Vagina (tissue), 2 donors: Measurements from ENCODE around the gene CORO6. TPM values are rescaled to one million over a fixed set of nuclear protein-coding genes. Genes with fewer than 3 reads are reported as not detected.
A peak's percentile ranks its signal among the peaks of the same experiment; 100 is the strongest.

ENCODE experiments used
- DNase-seq, 2 donors: peaks; one replicate each; pipeline ENCODE4 v3.0.0-alpha.2; 2017; ENCODE audit errors: extremely low spot score in 2 of 2
- H3K27ac ChIP-seq: fragments of 200-600 bp; sonication (generic); one replicate; pipeline ENCODE4 v1.5.1; 2019
- H3K27me3 ChIP-seq: fragments of 200-600 bp; sonication (generic); one replicate; pipeline ENCODE4 v1.5.1; 2019
- H3K36me3 ChIP-seq, 2 donors: fragments of 200-600 bp; sonication (generic); one replicate each; pipeline ENCODE4 v1.5.1; 2017 to 2019
- H3K4me1 ChIP-seq: fragments of 200-600 bp; sonication (generic); one replicate; pipeline ENCODE4 v1.5.1; 2019
- H3K4me3 ChIP-seq, 2 donors: fragments of 200-600 bp; sonication (generic); 1 replicate in 1 of 2; 2 replicates in 1 of 2; pipeline ENCODE4 v1.5.1; 2016 to 2019
- H3K9me3 ChIP-seq: fragments of 200-600 bp; sonication (generic); one replicate; pipeline ENCODE4 v1.5.1; 2019
- POLR2A ChIP-seq, 2 donors: fragments of 450-650 bp; IDR thresholded peaks; one replicate each; pipeline ENCODE4 v1.6.1; 2017; ENCODE audit warnings: antibody characterized with exemption in 2 of 2, mild to moderate bottlenecking in 2 of 2, moderate library complexity in 2 of 2
- POLR2AphosphoS5 ChIP-seq, 2 donors: sonication (generic); formaldehyde crosslinking; IDR thresholded peaks; one replicate each; pipeline ENCODE4 v1.9.0; 2017; ENCODE audit warnings: antibody characterized with exemption in 2 of 2, mild to moderate bottlenecking in 2 of 2, low read depth in 1 of 2; ENCODE audit not compliant: insufficient read depth in 1 of 2
- intact Hi-C: fragments of 100-400 bp; cut with DNase I; formaldehyde crosslinking; loops from one replicate; pipeline ENCODE4 v1.15.1; 2023
- total RNA-seq: library from RNA; depleted of rRNA; stranded (reverse); fragments of >200 nt; gene quantifications from one replicate; pipeline ENCODE4 v1.2.3, GENCODE V29; 2016
- TF ChIP-seq, protein P1 (sequence below), 3 experiments: fragments of 450-650 bp in 2 of 3; fragments of 200-600 bp in 1 of 3; sonication (generic) in 1 of 3; IDR thresholded peaks; one replicate each; pipeline ENCODE4 v1.5.1; 2017 to 2019; ENCODE audit warnings: antibody characterized with exemption in 3 of 3, mild to moderate bottlenecking in 2 of 3, moderate library complexity in 2 of 3

The CORO6 gene
- total RNA-seq, 1 donor from 2014 or later, result 23.6 TPM

- H3K36me3 ChIP-seq, result peaks cover 0 to 40% of the 10 kb centered on the region in 2 donors
- intact Hi-C loops, result loop anchor here (5.0 kb wide), 1 partner anchor 208 kb away; no protein-coding TSS in a partner anchor
Measured at GRCh38 chr17:29578626-29579485, 43.9 kb downstream of the CORO6 start.

DNA sequence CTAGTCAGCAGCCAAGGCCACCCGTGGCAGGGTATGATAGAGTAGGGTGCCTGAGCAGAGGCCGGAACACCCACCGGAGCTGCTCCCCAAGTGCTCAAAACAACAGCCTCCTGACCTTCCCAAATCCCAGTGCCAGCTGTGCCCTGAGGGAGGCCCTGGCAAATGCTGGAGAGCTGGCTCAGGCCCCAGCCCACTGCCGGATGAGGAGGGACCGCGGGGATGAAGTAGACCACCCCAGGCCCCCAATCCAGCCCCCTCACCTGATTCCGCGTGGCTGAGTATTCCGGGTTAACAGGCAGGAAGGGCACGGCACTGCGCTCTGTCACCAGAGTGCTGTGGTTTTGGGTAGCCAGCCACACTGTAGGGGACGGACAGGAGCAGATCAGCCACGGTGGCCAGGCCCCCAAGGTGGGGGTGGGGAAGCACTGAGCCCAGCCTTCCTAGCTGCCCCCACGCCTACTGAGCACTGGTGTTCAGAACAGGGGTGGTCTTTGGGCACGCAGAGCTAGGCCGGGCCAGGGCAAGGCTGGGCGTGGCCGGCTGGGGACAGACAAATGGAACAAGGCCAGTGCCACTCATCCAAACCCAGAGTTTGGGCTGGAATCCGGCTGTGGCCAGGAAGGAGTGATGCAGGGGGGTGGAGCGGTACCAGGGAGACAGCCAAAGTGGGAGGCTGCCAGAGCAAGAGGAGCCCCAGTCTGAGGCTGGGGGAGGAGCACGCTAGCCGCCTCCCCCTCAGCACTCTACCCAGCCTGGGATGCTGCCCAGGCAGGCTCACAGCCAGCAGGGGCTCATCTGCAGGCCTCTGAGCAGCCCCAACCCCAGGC lies 45.1 kb downstream of the CORO6 start:
- DNase-seq, result no peak
- TF ChIP-seq, protein P1, sequence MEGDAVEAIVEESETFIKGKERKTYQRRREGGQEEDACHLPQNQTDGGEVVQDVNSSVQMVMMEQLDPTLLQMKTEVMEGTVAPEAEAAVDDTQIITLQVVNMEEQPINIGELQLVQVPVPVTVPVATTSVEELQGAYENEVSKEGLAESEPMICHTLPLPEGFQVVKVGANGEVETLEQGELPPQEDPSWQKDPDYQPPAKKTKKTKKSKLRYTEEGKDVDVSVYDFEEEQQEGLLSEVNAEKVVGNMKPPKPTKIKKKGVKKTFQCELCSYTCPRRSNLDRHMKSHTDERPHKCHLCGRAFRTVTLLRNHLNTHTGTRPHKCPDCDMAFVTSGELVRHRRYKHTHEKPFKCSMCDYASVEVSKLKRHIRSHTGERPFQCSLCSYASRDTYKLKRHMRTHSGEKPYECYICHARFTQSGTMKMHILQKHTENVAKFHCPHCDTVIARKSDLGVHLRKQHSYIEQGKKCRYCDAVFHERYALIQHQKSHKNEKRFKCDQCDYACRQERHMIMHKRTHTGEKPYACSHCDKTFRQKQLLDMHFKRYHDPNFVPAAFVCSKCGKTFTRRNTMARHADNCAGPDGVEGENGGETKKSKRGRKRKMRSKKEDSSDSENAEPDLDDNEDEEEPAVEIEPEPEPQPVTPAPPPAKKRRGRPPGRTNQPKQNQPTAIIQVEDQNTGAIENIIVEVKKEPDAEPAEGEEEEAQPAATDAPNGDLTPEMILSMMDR (IDR thresholded peaks at IDR 0.05), result no peak
- TF ChIP-seq POLR2A (IDR thresholded peaks at IDR 0.05), result no peak
- TF ChIP-seq POLR2AphosphoS5 (IDR thresholded peaks at IDR 0.05; ENCODE audit: insufficient read depth in 1 of 2, low read depth in 1 of 2), result no peak
- Histone ChIP-seq H3K4me1 (peaks cover 47% of the 10 kb centered on the region), H3K27me3 (no peaks in the 10 kb centered on the region), H3K9me3 (no peaks in the 10 kb centered on the region), H3K36me3 (peaks cover 0 to 42% of the 10 kb centered on the region in 2 donors), H3K27ac (peak overlapping the region; percentile 41), H3K4me3 (no peak overlapping the region)
- intact Hi-C loops, result loop anchor here (5.0 kb wide), 1 partner anchor 210 kb away; no protein-coding TSS in a partner anchor

More at GRCh38 chr17:29578626-29579485, 43.9 kb downstream of the CORO6 start:
- Histone ChIP-seq H3K9me3 (no peaks in the 10 kb centered on the region), H3K27me3 (no peaks in the 10 kb centered on the region), H3K4me3 (no peak overlapping the region), H3K4me1 (peaks cover 52% of the 10 kb centered on the region), H3K27ac (no peak overlapping the region)
- TF ChIP-seq, protein P1 (IDR thresholded peaks at IDR 0.05), result no peak
- no peak for TF ChIP-seq POLR2A (IDR thresholded peaks at IDR 0.05)
- no peak for TF ChIP-seq POLR2AphosphoS5 (IDR thresholded peaks at IDR 0.05; ENCODE audit: insufficient read depth in 1 of 2, low read depth in 1 of 2)
- DNase-seq, result no peak

DNA sequence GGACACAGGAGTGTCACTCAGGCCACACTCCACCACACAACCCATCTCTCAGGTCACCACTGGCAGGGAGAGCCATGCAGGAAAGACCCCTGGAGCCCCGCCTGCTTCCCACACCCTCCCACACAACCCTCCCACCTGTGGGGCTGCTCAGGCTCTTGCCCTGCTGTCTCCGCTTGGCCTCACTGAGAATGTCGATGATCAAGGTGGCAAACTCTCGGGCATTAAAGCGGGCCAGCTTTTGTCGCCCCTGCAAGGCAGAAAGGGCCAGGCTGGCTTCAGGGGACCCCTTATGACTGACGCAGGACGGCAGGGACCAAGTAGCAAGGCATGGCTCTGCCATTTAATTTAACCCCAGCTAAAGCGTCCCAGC lies 45.7 kb downstream of the CORO6 start:
- TF ChIP-seq POLR2AphosphoS5 (IDR thresholded peaks at IDR 0.05; ENCODE audit: insufficient read depth in 1 of 2, low read depth in 1 of 2) (no peak), POLR2A (IDR thresholded peaks at IDR 0.05) (no peak)
- TF ChIP-seq, protein P1 (IDR thresholded peaks at IDR 0.05), result no peak
- intact Hi-C loops, result loop anchor here (5.0 kb wide), 1 partner anchor 210 kb away; no protein-coding TSS in a partner anchor
- peaks cover 0 to 36% of the 10 kb centered on the region in 2 donors for H3K36me3 ChIP-seq
- no peak overlapping the region for H3K4me3 ChIP-seq
- H3K27me3 ChIP-seq, result no peaks in the 10 kb centered on the region
- H3K9me3 ChIP-seq, result no peaks in the 10 kb centered on the region
- H3K4me1 ChIP-seq, result peaks cover 47% of the 10 kb centered on the region
- H3K27ac ChIP-seq, result peak overlapping the region; percentile 41
- no peak for DNase-seq

DNA sequence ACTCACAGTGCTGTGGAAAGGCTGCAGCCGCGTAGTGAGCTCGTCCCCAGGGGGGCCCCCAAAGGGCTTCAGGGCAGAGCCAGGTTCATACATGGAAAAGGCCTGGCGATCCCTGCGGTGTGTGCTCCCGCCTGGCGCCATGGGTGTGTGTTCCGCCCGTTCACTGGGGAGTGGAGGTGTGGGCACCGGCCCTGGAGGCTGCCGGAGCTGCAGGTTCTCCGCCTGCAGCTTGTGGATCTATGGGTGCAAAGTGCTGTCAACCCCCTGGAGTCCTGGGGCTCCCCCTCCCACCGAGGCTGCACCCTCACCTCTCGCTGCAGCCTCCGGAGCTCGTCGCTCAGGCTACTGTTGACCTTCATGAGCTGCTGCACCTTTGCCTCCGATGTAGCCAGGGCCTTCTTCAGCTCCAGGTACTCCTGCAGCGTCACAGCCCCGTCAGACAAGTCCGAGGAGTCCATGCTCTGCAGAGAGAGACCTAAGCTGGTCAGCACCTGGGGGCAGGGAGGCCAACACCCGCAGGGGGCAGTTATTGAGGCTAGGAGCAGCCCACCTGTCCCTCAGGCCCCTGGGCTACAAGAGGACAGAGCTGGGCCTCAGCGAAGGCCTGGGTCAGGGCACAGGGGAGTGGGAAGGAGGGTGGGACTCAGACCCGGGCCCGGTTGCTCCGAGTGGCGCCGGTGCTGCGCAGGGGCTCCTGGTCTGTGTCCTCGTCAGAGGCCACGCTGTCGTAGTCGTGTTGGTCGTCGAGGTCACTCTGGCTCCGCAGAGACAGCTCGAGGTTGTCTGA lies 46.3 kb downstream of the CORO6 start:
- no peak overlapping the region for H3K27ac ChIP-seq
- H3K36me3 ChIP-seq, result peaks cover 0 to 34% of the 10 kb centered on the region in 2 donors
- H3K4me1 ChIP-seq, result peaks cover 47% of the 10 kb centered on the region
- DNase-seq, result no peak
- TF ChIP-seq POLR2AphosphoS5 (IDR thresholded peaks at IDR 0.05; ENCODE audit: insufficient read depth in 1 of 2, low read depth in 1 of 2), result no peak
- no peak for TF ChIP-seq POLR2A (IDR thresholded peaks at IDR 0.05)
- TF ChIP-seq, protein P1 (IDR thresholded peaks at IDR 0.05), result no peak
- H3K27me3 ChIP-seq, result no peaks in the 10 kb centered on the region
- no peaks in the 10 kb centered on the region for H3K9me3 ChIP-seq
- intact Hi-C loops, result loop anchor here (5.0 kb wide), 1 partner anchor 211 kb away; no protein-coding TSS in a partner anchor
- H3K4me3 ChIP-seq, result no peak overlapping the region
